Spinal cord (tissue), 10 donors: ENCODE data around the gene NDUFA8. TPM values are rescaled to one million over a fixed set of nuclear protein-coding genes. Genes with fewer than 3 reads are reported as not detected.

Source experiments
- DNase-seq, 6 donors: peaks; one replicate each; pipeline versions ENCODE4 v3.0.0 to v3.0.0-alpha.2; 2013 to 2015; ENCODE audit warnings: low spot score in 6 of 6, low read depth in 4 of 6
- H3K27ac ChIP-seq: one replicate; pipeline ENCODE4 v1.5.1; 2013; ENCODE audit warnings: low read depth, low read length, control low read depth
- H3K27me3 ChIP-seq: one replicate; pipeline ENCODE4 v1.6.1; 2013; ENCODE audit warnings: low read length; ENCODE audit not compliant: control insufficient read depth, insufficient read depth
- H3K36me3 ChIP-seq: one replicate; pipeline ENCODE4 v1.6.1; 2013; ENCODE audit warnings: low read length; ENCODE audit not compliant: control insufficient read depth, insufficient read depth
- H3K4me1 ChIP-seq: one replicate; pipeline ENCODE4 v1.6.1; 2013; ENCODE audit warnings: low read length; ENCODE audit not compliant: control insufficient read depth, insufficient read depth
- H3K4me3 ChIP-seq: one replicate; pipeline ENCODE4 v1.5.1; 2013; ENCODE audit warnings: low read depth, low read length, control low read depth
- H3K9me3 ChIP-seq: one replicate; pipeline ENCODE4 v1.6.1; 2013; ENCODE audit warnings: low read length; ENCODE audit not compliant: control insufficient read depth, insufficient read depth
- WGBS: methylation state at CpG from one replicate; pipeline ENCODE4 v1.1.5; 2013; ENCODE audit warnings: missing lambda C conversion rate; ENCODE audit not compliant: insufficient coverage; 5-methylcytosine and 5-hydroxymethylcytosine counted together
- polyA plus RNA-seq, 2 donors: library from polyadenylated mRNA; unstranded; fragments of 120-200 nt; gene quantifications; one replicate each; pipeline ENCODE4 v1.2.1, GENCODE V29; 2013; ENCODE audit not compliant: insufficient read length in 2 of 2
- total RNA-seq, 2 donors: library from RNA; depleted of rRNA in 1 of 2; stranded (reverse); fragments of 120-200 nt in 1 of 2; fragments of >200 nt in 1 of 2; gene quantifications; one replicate each; pipeline versions ENCODE4 v1.2.3 to v1.2.4, GENCODE V29; 2013 to 2014
- donor health status: healthy.

The NDUFA8 gene
- total and polyA plus RNA-seq, 4 donors = 46.0 to 114 (median 84.2) TPM

DNA sequence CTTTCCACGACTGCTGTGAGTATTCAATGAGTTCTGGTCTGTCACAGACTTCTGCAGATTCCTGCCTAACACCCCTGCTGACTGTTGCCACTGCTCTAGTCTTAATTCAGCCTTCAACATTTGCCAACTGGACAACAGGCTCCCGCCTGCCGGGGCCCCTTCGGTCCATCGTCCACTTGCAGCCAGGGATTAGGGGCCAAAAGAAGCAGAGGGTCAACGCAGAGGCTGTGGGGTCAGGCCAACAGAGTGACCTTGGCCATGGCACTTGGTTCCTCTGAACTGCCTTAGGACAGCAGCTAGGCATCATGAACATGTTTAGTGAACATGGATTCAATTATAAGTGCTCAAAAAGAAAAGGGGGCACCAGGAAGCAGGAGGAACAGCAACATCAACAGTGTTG is 28.8 kb upstream of the NDUFA8 start:
- DNase-seq = no peak
- H3K9me3 ChIP-seq = no peaks in the 10 kb centered on the region
- no peak overlapping the region for H3K27ac ChIP-seq
- peaks cover 3% of the 10 kb centered on the region for H3K4me1 ChIP-seq
- H3K27me3 ChIP-seq = no peaks in the 10 kb centered on the region
- H3K36me3 ChIP-seq = no peaks in the 10 kb centered on the region
- no peak overlapping the region for H3K4me3 ChIP-seq
- 88% methylated on average over 5 of the region's 6 CpGs for WGBS

- H3K27me3 ChIP-seq = no peaks in the 10 kb centered on the region
- H3K27ac ChIP-seq = no peak overlapping the region
- no peaks in the 10 kb centered on the region for H3K36me3 ChIP-seq
- peaks cover 3% of the 10 kb centered on the region for H3K4me1 ChIP-seq
- DNase-seq = no peak
- no peak overlapping the region for H3K4me3 ChIP-seq
- no peaks in the 10 kb centered on the region for H3K9me3 ChIP-seq
- 69% methylated on average over 7 of the region's 8 CpGs for WGBS
These were observed 27.3 kb upstream of the NDUFA8 start for GRCh38 chr9:122186777-122187470.

GRCh38 chr9:122186301-122186700 is 26.7 kb upstream of the NDUFA8 start:
- Histone ChIP-seq H3K4me3 (no peak overlapping the region), H3K36me3 (no peaks in the 10 kb centered on the region), H3K27ac (no peak overlapping the region), H3K4me1 (peaks cover 3% of the 10 kb centered on the region), H3K9me3 (no peaks in the 10 kb centered on the region), H3K27me3 (no peaks in the 10 kb centered on the region)
- WGBS = 59% methylated on average over 4 of the region's 5 CpGs
- no peak for DNase-seq

- DNase-seq = no peak
- Histone ChIP-seq H3K4me3 (no peak overlapping the region), H3K27ac (no peak overlapping the region), H3K9me3 (no peaks in the 10 kb centered on the region), H3K4me1 (peaks cover 3% of the 10 kb centered on the region), H3K27me3 (no peaks in the 10 kb centered on the region), H3K36me3 (no peaks in the 10 kb centered on the region)
- WGBS = no CpG with 5 or more reads among the region's 1 CpG
These were observed 25.0 kb upstream of the NDUFA8 start for GRCh38 chr9:122184551-122184950.

DNA sequence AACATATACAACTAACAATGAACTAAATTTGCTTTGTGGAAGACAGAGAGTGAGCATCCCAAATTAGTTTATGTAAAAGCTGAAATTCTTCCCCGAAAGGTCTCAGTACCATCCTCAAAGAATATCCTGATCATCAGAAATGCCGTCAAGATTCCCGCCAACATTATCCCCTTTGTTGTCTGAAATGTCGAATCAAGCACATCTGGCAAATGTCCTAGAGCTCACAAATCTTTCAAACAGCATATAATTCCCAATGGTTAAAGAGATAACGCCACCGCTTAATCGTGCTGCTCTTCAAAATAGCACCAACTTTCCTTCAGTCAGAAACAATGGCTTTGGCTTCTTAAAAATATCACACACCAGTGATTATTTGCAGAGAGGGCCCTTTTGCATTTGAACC is 23.9 kb upstream of the NDUFA8 start:
- WGBS = 49% methylated on average over 6 of the region's 7 CpGs
- Histone ChIP-seq H3K4me1 (peaks cover 3% of the 10 kb centered on the region), H3K36me3 (no peaks in the 10 kb centered on the region), H3K27me3 (no peaks in the 10 kb centered on the region), H3K9me3 (no peaks in the 10 kb centered on the region), H3K4me3 (no peak overlapping the region), H3K27ac (no peak overlapping the region)
- peak in 2 of 6 donors; percentile 37 to 60 for DNase-seq

GRCh38 chr9:122180633-122181032 is 21.1 kb upstream of the NDUFA8 start:
- Histone ChIP-seq H3K27ac (no peak overlapping the region), H3K9me3 (no peaks in the 10 kb centered on the region), H3K36me3 (no peaks in the 10 kb centered on the region), H3K4me1 (peaks cover 1% of the 10 kb centered on the region), H3K27me3 (no peaks in the 10 kb centered on the region), H3K4me3 (no peak overlapping the region)
- 60% methylated on average over 1 of the region's 4 CpGs for WGBS
- peak in 1 of 6 donors; percentile 6 for DNase-seq

GRCh38 chr9:122179690-122180074 is 20.1 kb upstream of the NDUFA8 start:
- Histone ChIP-seq H3K27ac (no peak overlapping the region), H3K4me3 (no peak overlapping the region), H3K4me1 (no peaks in the 10 kb centered on the region), H3K27me3 (no peaks in the 10 kb centered on the region), H3K9me3 (no peaks in the 10 kb centered on the region), H3K36me3 (no peaks in the 10 kb centered on the region)
- DNase-seq = no peak
- WGBS = 90% methylated on average over 2 of the region's 2 CpGs

- H3K36me3 ChIP-seq = no peaks in the 10 kb centered on the region
- WGBS = 88% methylated on average over 5 of the region's 5 CpGs
These were observed 19.6 kb upstream of the NDUFA8 start for GRCh38 chr9:122179054-122179689.

GRCh38 chr9:122176916-122177315 is 17.3 kb upstream of the NDUFA8 start:
- DNase-seq = no peak
- Histone ChIP-seq H3K4me3 (no peak overlapping the region), H3K9me3 (no peaks in the 10 kb centered on the region), H3K4me1 (no peaks in the 10 kb centered on the region), H3K27ac (no peak overlapping the region), H3K27me3 (no peaks in the 10 kb centered on the region), H3K36me3 (no peaks in the 10 kb centered on the region)
- WGBS = 89% methylated on average over 2 of the region's 2 CpGs

More at GRCh38 chr9:122179054-122179689, 19.6 kb upstream of the NDUFA8 start:
- no peak for DNase-seq
- Histone ChIP-seq H3K27me3 (no peaks in the 10 kb centered on the region), H3K4me3 (no peak overlapping the region), H3K4me1 (no peaks in the 10 kb centered on the region), H3K9me3 (no peaks in the 10 kb centered on the region), H3K27ac (no peak overlapping the region)

GRCh38 chr9:122173670-122174069 is 14.1 kb upstream of the NDUFA8 start:
- WGBS = 79% methylated on average over 3 of the region's 3 CpGs
- Histone ChIP-seq H3K27ac (no peak overlapping the region), H3K9me3 (no peaks in the 10 kb centered on the region), H3K27me3 (no peaks in the 10 kb centered on the region), H3K4me3 (no peak overlapping the region), H3K36me3 (no peaks in the 10 kb centered on the region), H3K4me1 (no peaks in the 10 kb centered on the region)
- no peak for DNase-seq
